GM23338 (cell line): ENCODE data around the gene BRSK2. TPM values are rescaled to one million over a fixed set of nuclear protein-coding genes. Genes with fewer than 3 reads are reported as not detected.

ENCODE experiments used
- ATAC-seq: fragments of 200-7000 bp; cut with Tn5 transposase; 3 replicates; pipeline ENCODE4 v1.9.1; 2020
- DNase-seq: peaks from one replicate; pipeline ENCODE4 v3.0.0-alpha.2; 2015; ENCODE audit warnings: low spot score
- H2AFZ ChIP-seq: fragments of 200-600 bp; sonication (generic); 2 replicates; pipeline ENCODE4 v1.8.0; 2016; ENCODE audit warnings: antibody characterized with exemption, mild to moderate bottlenecking, moderate library complexity
- H3F3A ChIP-seq: fragments of 200-600 bp; sonication (generic); replicated peaks from 2 replicates; pipeline ENCODE4 v1.8.0; 2017; ENCODE audit warnings: antibody characterized with exemption, mixed run types, low read depth
- H3K27ac ChIP-seq: fragments of 200-600 bp; sonication (generic); 2 replicates; pipeline ENCODE4 v1.6.1; 2016; ENCODE audit warnings: low read depth
- H3K27me3 ChIP-seq: fragments of 200-600 bp; sonication (generic); 2 replicates; pipeline ENCODE4 v1.8.0; 2016; ENCODE audit warnings: mild to moderate bottlenecking, mixed run types, moderate library complexity; ENCODE audit not compliant: insufficient read depth
- H3K36me3 ChIP-seq: fragments of 200-600 bp; sonication (generic); 2 replicates; pipeline ENCODE4 v1.8.0; 2016; ENCODE audit warnings: mild to moderate bottlenecking; ENCODE audit not compliant: insufficient read depth
- H3K4me1 ChIP-seq: fragments of 200-600 bp; sonication (generic); 2 replicates; pipeline ENCODE4 v1.8.0; 2016; ENCODE audit warnings: mild to moderate bottlenecking, moderate library complexity; ENCODE audit not compliant: insufficient read depth
- H3K4me2 ChIP-seq: fragments of 200-600 bp; sonication (generic); 2 replicates; pipeline ENCODE4 v1.7.1; 2017; ENCODE audit warnings: mixed run types
- H3K4me3 ChIP-seq: fragments of 200-600 bp; sonication (generic); 2 replicates; pipeline ENCODE4 v1.6.1; 2016; ENCODE audit warnings: mixed run types
- H3K79me2 ChIP-seq: fragments of 200-600 bp; sonication (generic); replicated peaks from 2 replicates; pipeline ENCODE4 v1.8.0; 2017; ENCODE audit warnings: mild to moderate bottlenecking; ENCODE audit not compliant: insufficient read depth
- H3K9me2 ChIP-seq: fragments of 200-600 bp; sonication (generic); 2 replicates; pipeline ENCODE4 v1.8.0; 2017; ENCODE audit not compliant: insufficient read depth
- H4K20me1 ChIP-seq: fragments of 200-600 bp; sonication (generic); replicated peaks from 2 replicates; pipeline ENCODE4 v1.8.0; 2017; ENCODE audit warnings: mild to moderate bottlenecking; ENCODE audit not compliant: insufficient read depth
- H3K27ac Mint-ChIP-seq: 2 replicates; pipeline ENCODE4 v1.8.0; 2020; ENCODE audit warnings: inconsistent platforms, mild to moderate bottlenecking, moderate library complexity, mixed read lengths
- H3K27me3 Mint-ChIP-seq: 3 replicates; pipeline ENCODE4 v1.8.0; 2022; ENCODE audit warnings: low read depth, mild to moderate bottlenecking, moderate library complexity, mixed read lengths, inconsistent platforms; ENCODE audit not compliant: insufficient read depth, poor library complexity
- H3K36me3 Mint-ChIP-seq: 3 replicates; pipeline ENCODE4 v1.8.0; 2021; ENCODE audit warnings: low read depth, mild to moderate bottlenecking, inconsistent platforms, moderate library complexity, mixed read lengths
- H3K4me1 Mint-ChIP-seq: 3 replicates; pipeline ENCODE4 v1.8.0; 2020; ENCODE audit warnings: mild to moderate bottlenecking, inconsistent platforms, mixed read lengths
- H3K4me3 Mint-ChIP-seq: 3 replicates; pipeline ENCODE4 v1.8.0; 2021; ENCODE audit warnings: moderate library complexity, mild to moderate bottlenecking, inconsistent platforms, mixed read lengths
- H3K9me3 Mint-ChIP-seq: 3 replicates; pipeline ENCODE4 v1.8.0; 2020; ENCODE audit warnings: moderate library complexity, mild to moderate bottlenecking, inconsistent platforms, mixed read lengths
- CREB1 ChIP-seq: fragments of 250-450 bp; sonication (Bioruptor Pico); IDR thresholded peaks from 2 replicates; pipeline ENCODE4 v1.5.0; 2020; ENCODE audit warnings: low read depth, mild to moderate bottlenecking, moderate library complexity
- EZH2 ChIP-seq: fragments of 200-600 bp; sonication (generic); IDR thresholded peaks from one replicate; pipeline ENCODE4 v1.8.0; 2017; ENCODE audit warnings: antibody characterized with exemption, mild to moderate bottlenecking, low read depth; ENCODE audit not compliant: unreplicated experiment
- EZH2phosphoT487 ChIP-seq: fragments of 200-600 bp; sonication (generic); IDR thresholded peaks from one replicate; pipeline ENCODE4 v1.8.1; 2018; ENCODE audit warnings: antibody characterized with exemption; ENCODE audit not compliant: unreplicated experiment
- JUNB ChIP-seq: IDR thresholded peaks from one replicate; pipeline ENCODE4 v1.6.1; 2016; ENCODE audit warnings: antibody characterized with exemption; ENCODE audit not compliant: unreplicated experiment
- NANOG ChIP-seq: IDR thresholded peaks from 2 replicates; pipeline ENCODE4 v1.6.1; 2016; ENCODE audit warnings: antibody characterized with exemption, borderline replicate concordance
- POLR2AphosphoS5 ChIP-seq: IDR thresholded peaks from 2 replicates; pipeline ENCODE4 v1.6.1; 2016; ENCODE audit warnings: antibody characterized with exemption, low read depth
- STAT1 ChIP-seq: IDR thresholded peaks from one replicate; pipeline ENCODE4 v1.6.1; 2016; ENCODE audit warnings: antibody characterized with exemption; ENCODE audit not compliant: unreplicated experiment
- ZNF114 ChIP-seq: fragments of 250-450 bp; sonication (Bioruptor Pico); IDR thresholded peaks from 2 replicates; pipeline ENCODE4 v1.5.0; 2020; ENCODE audit warnings: mild to moderate bottlenecking, moderate library complexity
- ZNF331 ChIP-seq: fragments of 250-450 bp; sonication (Bioruptor Pico); IDR thresholded peaks from 2 replicates; pipeline ENCODE4 v1.5.0; 2020; ENCODE audit warnings: low read depth, mild to moderate bottlenecking, moderate library complexity
- polyA plus RNA-seq: library from polyadenylated mRNA; unstranded; fragments of >200 nt; fragmentation: Nextera tagmentation; extraction: Ambion mirVana; gene quantifications from 2 replicates; pipeline ENCODE4 v1.2.1, GENCODE V29; 2016
- total RNA-seq: library from RNA; depleted of rRNA; stranded (reverse); fragments of >200 nt; shearing (Covaris generic); gene quantifications from 2 replicates; pipeline ENCODE4 v1.2.3, GENCODE V29; 2014
- TF ChIP-seq, protein P1 (sequence below): IDR thresholded peaks from 2 replicates; pipeline ENCODE4 v1.6.1; 2016; ENCODE audit warnings: antibody characterized with exemption
- TF ChIP-seq, protein P2 (sequence below): fragments of 250-450 bp; sonication (Bioruptor Pico); IDR thresholded peaks from 2 replicates; pipeline ENCODE4 v1.5.0; 2020; ENCODE audit warnings: mild to moderate bottlenecking, moderate library complexity
- TF ChIP-seq, protein P3 (sequence below): IDR thresholded peaks from one replicate; pipeline ENCODE4 v1.6.1; 2018; ENCODE audit warnings: antibody characterized with exemption; ENCODE audit not compliant: unreplicated experiment
- TF ChIP-seq, protein P4 (sequence below), 2 experiments: fragments of 200-600 bp in 1 of 2; sonication (generic) in 1 of 2; conservative IDR thresholded peaks; 2 replicates each; pipeline versions ENCODE4 v1.5.1 to v1.6.1; 2016 to 2017; ENCODE audit warnings: antibody characterized with exemption in 2 of 2, low read depth in 2 of 2, mild to moderate bottlenecking in 2 of 2, moderate library complexity in 1 of 2

The BRSK2 gene
- total and polyA plus RNA-seq, 2 experiments from 2014 or later = 7.2 to 20.3 TPM

DNA sequence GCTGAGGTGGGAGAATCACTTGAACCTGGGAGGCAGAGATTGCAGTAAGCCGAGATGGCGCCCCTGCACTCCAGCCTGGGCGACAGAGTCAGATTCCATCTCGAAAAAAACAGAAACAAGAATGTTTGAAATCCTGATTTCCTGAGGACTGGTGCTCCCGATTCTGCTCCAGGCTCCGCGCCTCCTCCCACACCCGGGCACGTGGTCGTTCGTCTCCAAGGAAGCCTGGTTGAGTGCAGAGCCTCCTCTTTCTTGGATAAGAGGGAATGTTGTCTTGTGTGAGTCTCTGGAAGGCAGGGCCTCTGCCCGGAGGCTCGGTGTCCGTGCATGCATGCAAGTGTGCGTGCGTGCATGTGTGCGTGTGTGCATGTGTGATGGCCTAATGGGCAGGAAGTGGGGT lies 30.1 kb downstream of the BRSK2 start:
- peaks cover 46% of the 10 kb centered on the region for H3K36me3 Mint-ChIP-seq
- no peak overlapping the region for H3K27ac Mint-ChIP-seq
- ATAC-seq (no peak), DNase-seq (no peak)
- Histone ChIP-seq H2AFZ (no peak overlapping the region), H3K4me1 (no peaks in the 10 kb centered on the region), H3K79me2 (peaks cover 46% of the 10 kb centered on the region), H3K9me2 (no peaks in the 10 kb centered on the region), H3K36me3 (no peaks in the 10 kb centered on the region), H3F3A (no peaks in the 10 kb centered on the region), H3K4me2 (no peak overlapping the region), H3K4me3 (no peak overlapping the region), H4K20me1 (no peaks in the 10 kb centered on the region), H3K27ac (no peak overlapping the region), H3K27me3 (no peaks in the 10 kb centered on the region)
- no peak for TF ChIP-seq CREB1 (CRISPR knock-in tag)
- TF ChIP-seq, protein P1, sequence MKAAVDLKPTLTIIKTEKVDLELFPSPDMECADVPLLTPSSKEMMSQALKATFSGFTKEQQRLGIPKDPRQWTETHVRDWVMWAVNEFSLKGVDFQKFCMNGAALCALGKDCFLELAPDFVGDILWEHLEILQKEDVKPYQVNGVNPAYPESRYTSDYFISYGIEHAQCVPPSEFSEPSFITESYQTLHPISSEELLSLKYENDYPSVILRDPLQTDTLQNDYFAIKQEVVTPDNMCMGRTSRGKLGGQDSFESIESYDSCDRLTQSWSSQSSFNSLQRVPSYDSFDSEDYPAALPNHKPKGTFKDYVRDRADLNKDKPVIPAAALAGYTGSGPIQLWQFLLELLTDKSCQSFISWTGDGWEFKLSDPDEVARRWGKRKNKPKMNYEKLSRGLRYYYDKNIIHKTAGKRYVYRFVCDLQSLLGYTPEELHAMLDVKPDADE = no peak
- TF ChIP-seq ZNF331 (CRISPR knock-in tag) = no peak
- TF ChIP-seq, protein P2, sequence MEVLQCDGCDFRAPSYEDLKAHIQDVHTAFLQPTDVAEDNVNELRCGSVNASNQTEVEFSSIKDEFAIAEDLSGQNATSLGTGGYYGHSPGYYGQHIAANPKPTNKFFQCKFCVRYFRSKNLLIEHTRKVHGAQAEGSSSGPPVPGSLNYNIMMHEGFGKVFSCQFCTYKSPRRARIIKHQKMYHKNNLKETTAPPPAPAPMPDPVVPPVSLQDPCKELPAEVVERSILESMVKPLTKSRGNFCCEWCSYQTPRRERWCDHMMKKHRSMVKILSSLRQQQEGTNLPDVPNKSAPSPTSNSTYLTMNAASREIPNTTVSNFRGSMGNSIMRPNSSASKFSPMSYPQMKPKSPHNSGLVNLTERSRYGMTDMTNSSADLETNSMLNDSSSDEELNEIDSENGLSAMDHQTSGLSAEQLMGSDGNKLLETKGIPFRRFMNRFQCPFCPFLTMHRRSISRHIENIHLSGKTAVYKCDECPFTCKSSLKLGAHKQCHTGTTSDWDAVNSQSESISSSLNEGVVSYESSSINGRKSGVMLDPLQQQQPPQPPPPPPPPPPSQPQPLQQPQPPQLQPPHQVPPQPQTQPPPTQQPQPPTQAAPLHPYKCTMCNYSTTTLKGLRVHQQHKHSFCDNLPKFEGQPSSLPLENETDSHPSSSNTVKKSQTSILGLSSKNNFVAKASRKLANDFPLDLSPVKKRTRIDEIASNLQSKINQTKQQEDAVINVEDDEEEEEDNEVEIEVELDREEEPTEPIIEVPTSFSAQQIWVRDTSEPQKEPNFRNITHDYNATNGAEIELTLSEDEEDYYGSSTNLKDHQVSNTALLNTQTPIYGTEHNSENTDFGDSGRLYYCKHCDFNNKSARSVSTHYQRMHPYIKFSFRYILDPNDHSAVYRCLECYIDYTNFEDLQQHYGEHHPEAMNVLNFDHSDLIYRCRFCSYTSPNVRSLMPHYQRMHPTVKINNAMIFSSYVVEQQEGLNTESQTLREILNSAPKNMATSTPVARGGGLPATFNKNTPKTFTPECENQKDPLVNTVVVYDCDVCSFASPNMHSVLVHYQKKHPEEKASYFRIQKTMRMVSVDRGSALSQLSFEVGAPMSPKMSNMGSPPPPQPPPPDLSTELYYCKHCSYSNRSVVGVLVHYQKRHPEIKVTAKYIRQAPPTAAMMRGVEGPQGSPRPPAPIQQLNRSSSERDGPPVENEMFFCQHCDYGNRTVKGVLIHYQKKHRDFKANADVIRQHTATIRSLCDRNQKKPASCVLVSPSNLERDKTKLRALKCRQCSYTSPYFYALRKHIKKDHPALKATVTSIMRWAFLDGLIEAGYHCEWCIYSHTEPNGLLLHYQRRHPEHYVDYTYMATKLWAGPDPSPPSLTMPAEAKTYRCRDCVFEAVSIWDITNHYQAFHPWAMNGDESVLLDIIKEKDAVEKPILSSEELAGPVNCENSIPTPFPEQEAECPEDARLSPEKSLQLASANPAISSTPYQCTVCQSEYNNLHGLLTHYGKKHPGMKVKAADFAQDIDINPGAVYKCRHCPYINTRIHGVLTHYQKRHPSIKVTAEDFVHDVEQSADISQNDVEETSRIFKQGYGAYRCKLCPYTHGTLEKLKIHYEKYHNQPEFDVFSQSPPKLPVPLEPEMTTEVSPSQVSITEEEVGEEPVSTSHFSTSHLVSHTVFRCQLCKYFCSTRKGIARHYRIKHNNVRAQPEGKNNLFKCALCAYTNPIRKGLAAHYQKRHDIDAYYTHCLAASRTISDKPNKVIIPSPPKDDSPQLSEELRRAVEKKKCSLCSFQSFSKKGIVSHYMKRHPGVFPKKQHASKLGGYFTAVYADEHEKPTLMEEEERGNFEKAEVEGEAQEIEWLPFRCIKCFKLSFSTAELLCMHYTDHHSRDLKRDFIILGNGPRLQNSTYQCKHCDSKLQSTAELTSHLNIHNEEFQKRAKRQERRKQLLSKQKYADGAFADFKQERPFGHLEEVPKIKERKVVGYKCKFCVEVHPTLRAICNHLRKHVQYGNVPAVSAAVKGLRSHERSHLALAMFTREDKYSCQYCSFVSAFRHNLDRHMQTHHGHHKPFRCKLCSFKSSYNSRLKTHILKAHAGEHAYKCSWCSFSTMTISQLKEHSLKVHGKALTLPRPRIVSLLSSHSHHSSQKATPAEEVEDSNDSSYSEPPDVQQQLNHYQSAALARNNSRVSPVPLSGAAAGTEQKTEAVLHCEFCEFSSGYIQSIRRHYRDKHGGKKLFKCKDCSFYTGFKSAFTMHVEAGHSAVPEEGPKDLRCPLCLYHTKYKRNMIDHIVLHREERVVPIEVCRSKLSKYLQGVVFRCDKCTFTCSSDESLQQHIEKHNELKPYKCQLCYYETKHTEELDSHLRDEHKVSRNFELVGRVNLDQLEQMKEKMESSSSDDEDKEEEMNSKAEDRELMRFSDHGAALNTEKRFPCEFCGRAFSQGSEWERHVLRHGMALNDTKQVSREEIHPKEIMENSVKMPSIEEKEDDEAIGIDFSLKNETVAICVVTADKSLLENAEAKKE (CRISPR knock-in tag) = no peak
- no peak for TF ChIP-seq EZH2phosphoT487
- no peak for TF ChIP-seq NANOG
- TF ChIP-seq JUNB = no peak
- TF ChIP-seq, protein P3, sequence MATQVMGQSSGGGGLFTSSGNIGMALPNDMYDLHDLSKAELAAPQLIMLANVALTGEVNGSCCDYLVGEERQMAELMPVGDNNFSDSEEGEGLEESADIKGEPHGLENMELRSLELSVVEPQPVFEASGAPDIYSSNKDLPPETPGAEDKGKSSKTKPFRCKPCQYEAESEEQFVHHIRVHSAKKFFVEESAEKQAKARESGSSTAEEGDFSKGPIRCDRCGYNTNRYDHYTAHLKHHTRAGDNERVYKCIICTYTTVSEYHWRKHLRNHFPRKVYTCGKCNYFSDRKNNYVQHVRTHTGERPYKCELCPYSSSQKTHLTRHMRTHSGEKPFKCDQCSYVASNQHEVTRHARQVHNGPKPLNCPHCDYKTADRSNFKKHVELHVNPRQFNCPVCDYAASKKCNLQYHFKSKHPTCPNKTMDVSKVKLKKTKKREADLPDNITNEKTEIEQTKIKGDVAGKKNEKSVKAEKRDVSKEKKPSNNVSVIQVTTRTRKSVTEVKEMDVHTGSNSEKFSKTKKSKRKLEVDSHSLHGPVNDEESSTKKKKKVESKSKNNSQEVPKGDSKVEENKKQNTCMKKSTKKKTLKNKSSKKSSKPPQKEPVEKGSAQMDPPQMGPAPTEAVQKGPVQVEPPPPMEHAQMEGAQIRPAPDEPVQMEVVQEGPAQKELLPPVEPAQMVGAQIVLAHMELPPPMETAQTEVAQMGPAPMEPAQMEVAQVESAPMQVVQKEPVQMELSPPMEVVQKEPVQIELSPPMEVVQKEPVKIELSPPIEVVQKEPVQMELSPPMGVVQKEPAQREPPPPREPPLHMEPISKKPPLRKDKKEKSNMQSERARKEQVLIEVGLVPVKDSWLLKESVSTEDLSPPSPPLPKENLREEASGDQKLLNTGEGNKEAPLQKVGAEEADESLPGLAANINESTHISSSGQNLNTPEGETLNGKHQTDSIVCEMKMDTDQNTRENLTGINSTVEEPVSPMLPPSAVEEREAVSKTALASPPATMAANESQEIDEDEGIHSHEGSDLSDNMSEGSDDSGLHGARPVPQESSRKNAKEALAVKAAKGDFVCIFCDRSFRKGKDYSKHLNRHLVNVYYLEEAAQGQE = no peak
- TF ChIP-seq EZH2 = no peak
- TF ChIP-seq ZNF114 (CRISPR knock-in tag) = no peak
- no peak for TF ChIP-seq POLR2AphosphoS5
- TF ChIP-seq, protein P4, sequence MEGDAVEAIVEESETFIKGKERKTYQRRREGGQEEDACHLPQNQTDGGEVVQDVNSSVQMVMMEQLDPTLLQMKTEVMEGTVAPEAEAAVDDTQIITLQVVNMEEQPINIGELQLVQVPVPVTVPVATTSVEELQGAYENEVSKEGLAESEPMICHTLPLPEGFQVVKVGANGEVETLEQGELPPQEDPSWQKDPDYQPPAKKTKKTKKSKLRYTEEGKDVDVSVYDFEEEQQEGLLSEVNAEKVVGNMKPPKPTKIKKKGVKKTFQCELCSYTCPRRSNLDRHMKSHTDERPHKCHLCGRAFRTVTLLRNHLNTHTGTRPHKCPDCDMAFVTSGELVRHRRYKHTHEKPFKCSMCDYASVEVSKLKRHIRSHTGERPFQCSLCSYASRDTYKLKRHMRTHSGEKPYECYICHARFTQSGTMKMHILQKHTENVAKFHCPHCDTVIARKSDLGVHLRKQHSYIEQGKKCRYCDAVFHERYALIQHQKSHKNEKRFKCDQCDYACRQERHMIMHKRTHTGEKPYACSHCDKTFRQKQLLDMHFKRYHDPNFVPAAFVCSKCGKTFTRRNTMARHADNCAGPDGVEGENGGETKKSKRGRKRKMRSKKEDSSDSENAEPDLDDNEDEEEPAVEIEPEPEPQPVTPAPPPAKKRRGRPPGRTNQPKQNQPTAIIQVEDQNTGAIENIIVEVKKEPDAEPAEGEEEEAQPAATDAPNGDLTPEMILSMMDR (conservative IDR thresholded peaks at IDR 0.05; ENCODE audit: low read depth in 2 of 2) = no peak
- TF ChIP-seq STAT1 = no peak
- peaks cover 49% of the 10 kb centered on the region for H3K9me3 Mint-ChIP-seq
- no peaks in the 10 kb centered on the region for H3K4me1 Mint-ChIP-seq
- peaks cover 24% of the 10 kb centered on the region for H3K27me3 Mint-ChIP-seq
- no peak overlapping the region for H3K4me3 Mint-ChIP-seq
